HepG2 (cell line): ENCODE data around the gene ADSS1. TPM values are rescaled to one million over a fixed set of nuclear protein-coding genes. Genes with fewer than 3 reads are reported as not detected.

ENCODE experiments used
- AGO2 ChIP-seq: fragments of 200-400 bp; formaldehyde crosslinking; optimal IDR thresholded peaks from 2 replicates; pipeline ENCODE3; 2017; ENCODE audit warnings: mild to moderate bottlenecking, low read depth, low read length, moderate library complexity
- AHR ChIP-seq: IDR thresholded peaks from 2 replicates; pipeline ENCODE4 v1.6.1; 2018; ENCODE audit warnings: missing genetic modification reagents, missing compliant biosample characterization
- E2F5 ChIP-seq: sonication (generic); formaldehyde crosslinking; conservative IDR thresholded peaks from 2 replicates; pipeline ENCODE4 v1.4.0; 2020; ENCODE audit warnings: missing genetic modification reagents
- FOXP1 ChIP-seq, 2 experiments: fragments of 450-650 bp in 1 of 2; IDR thresholded peaks; 2 replicates each; pipeline ENCODE4 v1.6.1; 2017 to 2018; ENCODE audit warnings: antibody characterized with exemption in 1 of 2
- GRHL1 ChIP-seq: sonication (generic); formaldehyde crosslinking; conservative IDR thresholded peaks from 2 replicates; pipeline ENCODE4 v1.8.0; 2022; ENCODE audit warnings: missing genetic modification reagents
- KDM4B ChIP-seq: sonication (generic); formaldehyde crosslinking; IDR thresholded peaks from 2 replicates; pipeline ENCODE4 v1.4.0; 2020; ENCODE audit warnings: missing genetic modification reagents
- MED1 ChIP-seq: sonication (generic); formaldehyde crosslinking; IDR thresholded peaks from 2 replicates; pipeline ENCODE4 v1.4.0; 2020; ENCODE audit warnings: missing genetic modification reagents
- NCOA5 ChIP-seq: sonication (generic); formaldehyde crosslinking; IDR thresholded peaks from 2 replicates; pipeline ENCODE4 v1.4.0; 2020; ENCODE audit warnings: missing genetic modification reagents
- NFE2 ChIP-seq: sonication (generic); formaldehyde crosslinking; IDR thresholded peaks from 2 replicates; pipeline ENCODE4 v1.4.0; 2020; ENCODE audit warnings: missing genetic modification reagents
- NKX3-1 ChIP-seq: sonication (generic); formaldehyde crosslinking; IDR thresholded peaks from 2 replicates; pipeline ENCODE4 v1.5.0; 2020; ENCODE audit warnings: missing genetic modification reagents
- SMAD1 ChIP-seq: sonication (generic); formaldehyde crosslinking; IDR thresholded peaks from 2 replicates; pipeline ENCODE4 v1.4.0; 2020; ENCODE audit warnings: missing genetic modification reagents, low read depth, mild to moderate bottlenecking, borderline replicate concordance
- SMAD3 ChIP-seq: sonication (generic); formaldehyde crosslinking; IDR thresholded peaks from 2 replicates; pipeline ENCODE4 v1.4.0; 2020; ENCODE audit warnings: missing genetic modification reagents
- TSC22D2 ChIP-seq: sonication (generic); formaldehyde crosslinking; IDR thresholded peaks from 2 replicates; pipeline ENCODE4 v1.5.1; 2020; ENCODE audit warnings: missing genetic modification reagents, mild to moderate bottlenecking, borderline replicate concordance
- ZBTB8A ChIP-seq: sonication (generic); formaldehyde crosslinking; IDR thresholded peaks from 2 replicates; pipeline ENCODE4 v1.4.0; 2020; ENCODE audit warnings: mild to moderate bottlenecking, low read depth, missing genetic modification reagents, borderline replicate concordance
- ZC3H4 ChIP-seq: sonication (generic); formaldehyde crosslinking; IDR thresholded peaks from 2 replicates; pipeline ENCODE4 v1.4.0; 2020; ENCODE audit warnings: missing genetic modification reagents, borderline replicate concordance
- ZNF33B ChIP-seq: sonication (generic); formaldehyde crosslinking; IDR thresholded peaks from 2 replicates; pipeline ENCODE4 v1.5.1; 2020; ENCODE audit warnings: mild to moderate bottlenecking, missing genetic modification reagents
- polyA plus RNA-seq, 8 experiments: library from polyadenylated mRNA; depleted of rRNA in 3 of 8; stranded (reverse) in 7 of 8; unstranded in 1 of 8; fragments of >200 nt; fragmentation: Illumina TruSeq in 4 of 8; extraction: Trizol in 4 of 8; gene quantifications; 2 replicates each; pipeline versions ENCODE4 v1.2.1 to v1.2.3, GENCODE V29; 2011 to 2016; ENCODE audit warnings: low read depth in 4 of 8, missing spikeins in 1 of 8, mixed read lengths in 1 of 8; ENCODE audit not compliant: insufficient read depth in 1 of 8
- total RNA-seq, 5 experiments: library from RNA; depleted of rRNA; stranded (reverse); fragments of >200 nt; fragmentation: Illumina TruSeq; extraction: Trizol; gene quantifications; 2 replicates each; pipeline ENCODE4 v1.2.3, GENCODE V29; 2016; ENCODE audit warnings: low read depth in 1 of 5
- TF ChIP-seq, protein P1 (sequence below): sonication (generic); formaldehyde crosslinking; IDR thresholded peaks from 2 replicates; pipeline ENCODE4 v1.9.0; 2021; ENCODE audit warnings: mild to moderate bottlenecking, missing genetic modification reagents

ADSS1 gene
- total and polyA plus RNA-seq, 2 of the 13 experiments (the other 11 are each of a cell fraction or from before 2014, with no cell fraction given) = 1.0 to 36.7 TPM

DNA sequence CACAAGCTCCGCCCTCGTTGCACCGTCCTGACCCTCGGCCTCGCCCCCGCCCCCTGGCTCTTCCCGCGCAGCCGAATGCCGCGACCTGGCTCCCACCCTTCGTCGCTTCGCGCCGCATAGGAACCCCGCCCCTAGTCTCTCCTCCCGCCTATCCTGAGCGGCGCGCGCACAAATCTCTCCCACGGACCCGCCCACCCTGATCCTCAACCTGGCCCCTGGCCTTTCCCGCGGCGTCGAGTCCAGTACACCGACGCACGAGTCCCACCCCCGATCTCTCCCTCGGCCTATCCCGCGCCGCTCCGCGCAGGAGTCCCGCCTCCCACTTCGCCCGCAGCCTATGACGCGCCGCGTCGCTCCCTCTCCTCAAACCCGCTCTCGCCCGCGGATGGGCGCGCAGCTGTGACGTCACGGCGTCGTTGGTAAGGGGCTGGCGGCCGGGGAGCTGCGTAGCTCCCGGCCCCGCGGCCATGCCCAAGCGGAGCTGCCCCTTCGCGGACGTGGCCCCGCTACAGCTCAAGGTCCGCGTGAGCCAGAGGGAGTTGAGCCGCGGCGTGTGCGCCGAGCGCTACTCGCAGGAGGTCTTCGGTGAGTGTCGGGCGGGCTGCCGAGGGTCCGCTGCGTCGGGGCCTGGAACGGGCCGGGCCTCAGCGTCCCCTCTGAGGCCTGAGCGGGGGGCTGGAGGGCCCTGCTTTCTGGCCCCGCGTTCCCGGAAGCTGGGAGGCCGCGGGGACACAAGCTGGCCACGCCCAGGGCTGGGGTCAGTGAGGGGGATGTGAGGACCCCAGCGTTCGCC lies 28.9 kb downstream of the ADSS1 start, which contains the start of gene SIVA1 (continued):
- TF ChIP-seq E2F5 (peak; percentile 93), FOXP1 (IDR thresholded peaks at IDR 0.05) (no peak), FOXP1 (CRISPR knock-in tag; IDR thresholded peaks at IDR 0.05) (no peak), KDM4B (CRISPR knock-in tag) (peak; percentile 76; the same call in 1 of the 2 replicates), AHR (peak; percentile 33; the same call in 1 of the 2 replicates), MED1 (CRISPR knock-in tag) (peak; percentile 65), TSC22D2 (CRISPR knock-in tag) (peak; percentile 62; the same call in 1 of the 2 replicates), GRHL1 (no peak; the same call in 1 of the 2 replicates), NFE2 (CRISPR knock-in tag) (no peak), NKX3-1 (CRISPR knock-in tag) (no peak; the same call in 1 of the 2 replicates), AGO2 (peak; percentile 99), SMAD3 (CRISPR knock-in tag) (no peak; the same call in 1 of the 2 replicates), NCOA5 (CRISPR knock-in tag) (peak; percentile 55), ZNF33B (CRISPR knock-in tag) (peak; percentile 26; the same call in 1 of the 2 replicates), ZBTB8A (CRISPR knock-in tag) (peak; percentile 48; the same call in 1 of the 2 replicates), ZC3H4 (CRISPR knock-in tag) (0 out of 2 replicates have a peak, but pooled peaks have one; percentile 44), SMAD1 (CRISPR knock-in tag) (peak; percentile 84; the same call in 1 of the 2 replicates)
- TF ChIP-seq, protein P1, sequence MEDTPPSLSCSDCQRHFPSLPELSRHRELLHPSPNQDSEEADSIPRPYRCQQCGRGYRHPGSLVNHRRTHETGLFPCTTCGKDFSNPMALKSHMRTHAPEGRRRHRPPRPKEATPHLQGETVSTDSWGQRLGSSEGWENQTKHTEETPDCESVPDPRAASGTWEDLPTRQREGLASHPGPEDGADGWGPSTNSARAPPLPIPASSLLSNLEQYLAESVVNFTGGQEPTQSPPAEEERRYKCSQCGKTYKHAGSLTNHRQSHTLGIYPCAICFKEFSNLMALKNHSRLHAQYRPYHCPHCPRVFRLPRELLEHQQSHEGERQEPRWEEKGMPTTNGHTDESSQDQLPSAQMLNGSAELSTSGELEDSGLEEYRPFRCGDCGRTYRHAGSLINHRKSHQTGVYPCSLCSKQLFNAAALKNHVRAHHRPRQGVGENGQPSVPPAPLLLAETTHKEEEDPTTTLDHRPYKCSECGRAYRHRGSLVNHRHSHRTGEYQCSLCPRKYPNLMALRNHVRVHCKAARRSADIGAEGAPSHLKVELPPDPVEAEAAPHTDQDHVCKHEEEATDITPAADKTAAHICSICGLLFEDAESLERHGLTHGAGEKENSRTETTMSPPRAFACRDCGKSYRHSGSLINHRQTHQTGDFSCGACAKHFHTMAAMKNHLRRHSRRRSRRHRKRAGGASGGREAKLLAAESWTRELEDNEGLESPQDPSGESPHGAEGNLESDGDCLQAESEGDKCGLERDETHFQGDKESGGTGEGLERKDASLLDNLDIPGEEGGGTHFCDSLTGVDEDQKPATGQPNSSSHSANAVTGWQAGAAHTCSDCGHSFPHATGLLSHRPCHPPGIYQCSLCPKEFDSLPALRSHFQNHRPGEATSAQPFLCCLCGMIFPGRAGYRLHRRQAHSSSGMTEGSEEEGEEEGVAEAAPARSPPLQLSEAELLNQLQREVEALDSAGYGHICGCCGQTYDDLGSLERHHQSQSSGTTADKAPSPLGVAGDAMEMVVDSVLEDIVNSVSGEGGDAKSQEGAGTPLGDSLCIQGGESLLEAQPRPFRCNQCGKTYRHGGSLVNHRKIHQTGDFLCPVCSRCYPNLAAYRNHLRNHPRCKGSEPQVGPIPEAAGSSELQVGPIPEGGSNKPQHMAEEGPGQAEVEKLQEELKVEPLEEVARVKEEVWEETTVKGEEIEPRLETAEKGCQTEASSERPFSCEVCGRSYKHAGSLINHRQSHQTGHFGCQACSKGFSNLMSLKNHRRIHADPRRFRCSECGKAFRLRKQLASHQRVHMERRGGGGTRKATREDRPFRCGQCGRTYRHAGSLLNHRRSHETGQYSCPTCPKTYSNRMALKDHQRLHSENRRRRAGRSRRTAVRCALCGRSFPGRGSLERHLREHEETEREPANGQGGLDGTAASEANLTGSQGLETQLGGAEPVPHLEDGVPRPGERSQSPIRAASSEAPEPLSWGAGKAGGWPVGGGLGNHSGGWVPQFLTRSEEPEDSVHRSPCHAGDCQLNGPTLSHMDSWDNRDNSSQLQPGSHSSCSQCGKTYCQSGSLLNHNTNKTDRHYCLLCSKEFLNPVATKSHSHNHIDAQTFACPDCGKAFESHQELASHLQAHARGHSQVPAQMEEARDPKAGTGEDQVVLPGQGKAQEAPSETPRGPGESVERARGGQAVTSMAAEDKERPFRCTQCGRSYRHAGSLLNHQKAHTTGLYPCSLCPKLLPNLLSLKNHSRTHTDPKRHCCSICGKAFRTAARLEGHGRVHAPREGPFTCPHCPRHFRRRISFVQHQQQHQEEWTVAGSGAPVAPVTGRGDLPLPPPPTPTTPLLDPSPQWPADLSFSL (CRISPR knock-in tag) = no peak
